NCI-H526 treated with DMSO at 0.1 percent for 48 hours (cell line): ENCODE results near the gene RELA.
"Not testable (repeated sequence)": the region's sequence is repeated elsewhere in the genome, so short reads cannot be mapped to it uniquely, and the experiment has no call there.

Experiments used
- DNase-seq: peaks from one replicate; lab custom pipeline; 2025; lab: John Stamatoyannopoulos, UW

Gene RELA

GRCh38 chr11:65672180-65672860, 9.6 kb upstream of the RELA start:
- no peak for DNase-seq

- DNase-seq: no peak
Measured at GRCh38 chr11:65663639-65664200, 1.0 kb upstream of the RELA start.

- no peak for DNase-seq
Measured at GRCh38 chr11:65662247-65662798, 393 bp downstream of the RELA start.

- no peak for DNase-seq
Measured at GRCh38 chr11:65661599-65662246, 993 bp downstream of the RELA start.

GRCh38 chr11:65660908-65661307, 1.8 kb downstream of the RELA start:
- not testable (repeated sequence) for DNase-seq

- DNase-seq: no peak
Measured at GRCh38 chr11:65660038-65660437, 2.7 kb downstream of the RELA start.

- DNase-seq: no peak
Measured at GRCh38 chr11:65658174-65659021, 4.3 kb downstream of the RELA start.

- DNase-seq: no peak
Measured at GRCh38 chr11:65657426-65657825, 5.3 kb downstream of the RELA start.

GRCh38 chr11:65655570-65656332, 7.0 kb downstream of the RELA start:
- no peak for DNase-seq

GRCh38 chr11:65654375-65655349, 8.1 kb downstream of the RELA start:
- no peak for DNase-seq

- DNase-seq: no peak
Measured at GRCh38 chr11:65653229-65654225, 9.2 kb downstream of the RELA start.

GRCh38 chr11:65652511-65653228, 10.0 kb downstream of the RELA start:
- peak; percentile 81 for DNase-seq

- no peak for DNase-seq
Measured at GRCh38 chr11:65651589-65652510, 10.9 kb downstream of the RELA start.

- DNase-seq: no peak
Measured at GRCh38 chr11:65651339-65651588, 11.5 kb downstream of the RELA start.

- DNase-seq: no peak
Measured at GRCh38 chr11:65650547-65651338, 12.0 kb downstream of the RELA start.

- no peak for DNase-seq
Measured at GRCh38 chr11:65649656-65650546, 12.8 kb downstream of the RELA start.
